Breast epithelium (tissue), 4 donors: Measurements from ENCODE around the gene GAB4. TPM values are rescaled to one million over a fixed set of nuclear protein-coding genes. Genes with fewer than 3 reads are reported as not detected.

Experiments
- DNase-seq, 2 donors: peaks; one replicate each; pipeline ENCODE4 v3.0.0-alpha.2; 2019; ENCODE audit warnings: low spot score in 2 of 2
- H3K27ac ChIP-seq, 2 donors: fragments of 200-600 bp; sonication (generic) in 1 of 2; one replicate each; pipeline ENCODE4 v1.5.1; 2016 to 2019; ENCODE audit warnings: mild to moderate bottlenecking in 1 of 2
- H3K27me3 ChIP-seq, 2 donors: fragments of 200-600 bp; sonication (generic) in 1 of 2; one replicate each; pipeline versions ENCODE4 v1.5.1 to v1.6.0; 2017 to 2019; ENCODE audit warnings: control low read depth in 1 of 2, mild to moderate bottlenecking in 1 of 2
- H3K36me3 ChIP-seq: fragments of 200-600 bp; one replicate; pipeline ENCODE4 v1.5.1; 2019
- H3K4me1 ChIP-seq, 2 donors: fragments of 200-600 bp; sonication (generic); one replicate each; pipeline ENCODE4 v1.5.1; 2016 to 2019; ENCODE audit warnings: control low read depth in 1 of 2
- H3K4me3 ChIP-seq, 3 donors: fragments of 200-600 bp; sonication (generic); 1 replicate in 2 of 3; 2 replicates in 1 of 3; pipeline ENCODE4 v1.5.1; 2016 to 2019; ENCODE audit warnings: mild to moderate bottlenecking in 3 of 3, moderate library complexity in 2 of 3
- H3K9me3 ChIP-seq, 2 donors: fragments of 200-600 bp; sonication (generic) in 1 of 2; one replicate each; pipeline ENCODE4 v1.5.1; 2016 to 2019; ENCODE audit warnings: control low read depth in 1 of 2
- CTCF ChIP-seq, 3 donors: fragments of 450-650 bp; IDR thresholded peaks; one replicate each; pipeline ENCODE4 v1.5.1; 2016 to 2017; ENCODE audit warnings: antibody characterized with exemption in 3 of 3, mild to moderate bottlenecking in 3 of 3, moderate library complexity in 3 of 3
- POLR2A ChIP-seq: fragments of 450-650 bp; IDR thresholded peaks from one replicate; pipeline ENCODE4 v1.6.1; 2016; ENCODE audit warnings: antibody characterized with exemption, mild to moderate bottlenecking, moderate library complexity
- POLR2AphosphoS5 ChIP-seq, 3 donors: sonication (generic); formaldehyde crosslinking; IDR thresholded peaks; one replicate each; pipeline ENCODE4 v1.6.1; 2017; ENCODE audit warnings: antibody characterized with exemption in 3 of 3
- intact Hi-C: fragments of 100-400 bp; cut with DNase I; formaldehyde crosslinking; loops from one replicate; pipeline ENCODE4 v1.15.1; 2023; ENCODE audit warnings: low total_unique reads
- total RNA-seq, 3 donors: library from RNA; depleted of rRNA; stranded (reverse); fragments of >200 nt; gene quantifications; one replicate each; pipeline ENCODE4 v1.1.0, GENCODE V29; 2016

Gene GAB4
- total RNA-seq, 3 donors from 2014 or later, result not detected

GRCh38 chr22:16988257-16988656 is 19.8 kb downstream of the GAB4 start:
- Histone ChIP-seq H3K36me3 (no peaks in the 10 kb centered on the region), H3K4me1 (no peaks in the 10 kb centered on the region), H3K27ac (no peak overlapping the region), H3K27me3 (no peaks in the 10 kb centered on the region), H3K4me3 (no peak overlapping the region), H3K9me3 (peaks cover 6 to 7% of the 10 kb centered on the region in 2 donors)
- TF ChIP-seq POLR2A, result no peak
- TF ChIP-seq CTCF (IDR thresholded peaks at IDR 0.05), result no peak
- TF ChIP-seq POLR2AphosphoS5 (IDR thresholded peaks at IDR 0.05), result no peak
- intact Hi-C loops, result no loop called here
- no peak for DNase-seq

- Histone ChIP-seq H3K4me3 (no peak overlapping the region), H3K27me3 (no peaks in the 10 kb centered on the region), H3K36me3 (no peaks in the 10 kb centered on the region), H3K9me3 (peaks cover 10 to 12% of the 10 kb centered on the region in 2 donors), H3K4me1 (no peaks in the 10 kb centered on the region), H3K27ac (no peak overlapping the region)
- TF ChIP-seq POLR2AphosphoS5 (IDR thresholded peaks at IDR 0.05), result no peak
- TF ChIP-seq CTCF (IDR thresholded peaks at IDR 0.05), result no peak
- no peak for TF ChIP-seq POLR2A
- no peak for DNase-seq
- intact Hi-C loops, result no loop called here
These were observed 20.2 kb downstream of the GAB4 start for GRCh38 chr22:16987822-16988221.

GRCh38 chr22:16975155-16975885 is 32.7 kb downstream of the GAB4 start:
- Histone ChIP-seq H3K27ac (no peak overlapping the region), H3K4me3 (no peak overlapping the region), H3K36me3 (no peaks in the 10 kb centered on the region), H3K9me3 (no peaks in the 10 kb centered on the region), H3K4me1 (no peaks in the 10 kb centered on the region), H3K27me3 (peaks cover 0 to 5% of the 10 kb centered on the region in 2 donors)
- TF ChIP-seq CTCF (IDR thresholded peaks at IDR 0.05), result no peak
- TF ChIP-seq POLR2AphosphoS5 (IDR thresholded peaks at IDR 0.05), result no peak
- TF ChIP-seq POLR2A, result no peak
- DNase-seq, result no peak
- intact Hi-C loops, result no loop called here

GRCh38 chr22:16974298-16975084 is 33.5 kb downstream of the GAB4 start:
- no peak for DNase-seq
- H3K36me3 ChIP-seq, result no peaks in the 10 kb centered on the region
- peaks cover 0 to 5% of the 10 kb centered on the region in 2 donors for H3K27me3 ChIP-seq
- H3K9me3 ChIP-seq, result no peaks in the 10 kb centered on the region
- intact Hi-C loops, result no loop called here
- TF ChIP-seq POLR2AphosphoS5 (IDR thresholded peaks at IDR 0.05) (no peak), POLR2A (no peak), CTCF (IDR thresholded peaks at IDR 0.05) (no peak)
- no peak overlapping the region for H3K27ac ChIP-seq
- H3K4me3 ChIP-seq, result no peak overlapping the region
- no peaks in the 10 kb centered on the region for H3K4me1 ChIP-seq
